ENCODE data around the gene SLC23A2.
"Not testable (repeated sequence)": the region's sequence is repeated elsewhere in the genome, so short reads cannot be mapped to it uniquely, and the experiment has no call there.

SLC23A2 gene

DNA sequence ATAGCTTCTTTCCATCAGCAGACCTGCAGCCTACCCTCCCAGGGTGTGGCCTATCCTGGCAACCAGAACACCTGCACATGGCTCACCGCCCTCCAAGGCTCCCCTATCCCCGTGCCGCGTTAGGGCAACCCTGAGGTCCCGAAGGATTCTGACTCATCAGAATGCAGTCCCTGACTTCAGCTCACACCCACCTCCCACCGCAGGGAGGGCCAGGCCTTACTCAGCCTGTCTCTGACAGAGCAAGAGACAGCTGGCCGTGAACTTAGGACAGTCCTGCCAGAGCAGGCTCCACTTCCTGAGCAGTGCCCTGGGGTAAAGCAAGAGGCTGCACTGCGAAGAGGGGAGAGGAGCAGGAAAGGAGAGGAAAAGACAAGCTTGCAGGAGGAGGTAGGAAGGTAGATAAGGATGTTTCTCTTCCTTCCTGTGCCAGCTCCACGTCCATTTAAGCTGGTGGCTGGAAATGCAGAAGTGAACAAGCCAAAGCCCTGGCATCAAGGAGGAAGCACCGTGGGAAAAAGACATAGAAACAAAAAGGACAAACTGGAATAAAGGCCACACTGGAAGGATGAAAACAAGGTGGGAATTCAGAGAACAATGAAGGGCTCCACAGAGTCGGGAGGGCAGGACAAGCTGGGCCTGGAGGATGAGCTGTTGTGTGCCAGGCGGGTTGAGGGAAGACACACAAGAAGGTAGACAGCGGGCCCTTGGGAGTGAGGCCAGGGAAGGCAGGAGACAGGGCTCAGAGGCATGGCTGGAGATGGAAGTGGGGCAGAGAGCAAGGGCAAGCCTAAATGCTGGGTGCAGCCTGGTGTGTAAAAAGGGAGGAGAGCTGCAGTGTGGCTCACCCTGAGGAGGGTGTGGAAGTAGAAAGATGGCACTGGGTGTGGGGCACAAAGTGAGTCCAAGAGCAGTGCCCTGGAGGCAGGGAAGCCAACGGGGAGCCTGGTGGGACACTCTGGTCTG lies 102.7 kb downstream of the SLC23A2 start:
- DNase-seq: no peak

DNA sequence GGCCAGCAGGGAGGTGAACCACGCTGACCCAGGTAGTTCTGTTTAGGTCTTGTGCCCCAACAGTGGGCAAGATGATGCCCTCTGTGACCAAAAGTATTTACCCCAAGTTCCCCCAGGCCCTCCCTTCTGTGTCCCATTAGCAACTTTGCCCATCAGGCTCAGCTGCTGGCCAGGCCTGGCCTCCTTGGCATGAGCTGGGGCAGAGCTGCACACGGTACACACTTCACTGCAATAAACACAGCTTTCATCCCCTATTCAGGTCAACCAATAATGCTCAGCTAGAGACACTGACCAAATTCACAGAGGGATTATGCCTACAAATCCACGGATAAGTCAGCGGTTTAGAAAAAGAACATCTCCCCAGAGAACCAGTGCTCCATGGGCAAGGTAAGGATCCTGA lies 103.7 kb downstream of the SLC23A2 start:
- no peak for DNase-seq

DNA sequence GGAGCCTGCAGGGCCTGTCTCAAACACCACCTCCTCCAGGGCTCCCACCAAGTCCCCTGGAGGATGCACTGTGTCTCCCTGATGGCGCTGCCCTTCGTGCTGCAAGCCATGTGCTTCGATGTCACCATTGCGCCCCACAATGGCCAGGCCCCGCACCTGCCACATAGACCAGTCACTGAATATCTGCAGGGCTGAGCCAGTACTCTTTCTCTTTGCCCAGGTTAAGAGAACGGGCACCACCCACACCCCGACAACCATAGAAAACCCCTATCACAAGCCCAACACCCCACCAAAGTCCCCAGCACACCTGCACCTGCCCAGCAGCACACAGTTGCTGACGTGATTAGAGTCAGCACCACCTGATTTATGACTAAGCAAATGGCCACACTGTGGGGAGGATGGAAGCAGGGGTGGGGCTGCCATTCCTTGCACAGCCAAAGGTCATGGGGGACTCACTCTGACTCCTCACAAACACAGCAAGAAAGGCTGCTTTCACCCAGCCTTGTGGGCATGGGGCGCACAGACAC lies 104.3 kb downstream of the SLC23A2 start:
- DNase-seq: no peak

DNA sequence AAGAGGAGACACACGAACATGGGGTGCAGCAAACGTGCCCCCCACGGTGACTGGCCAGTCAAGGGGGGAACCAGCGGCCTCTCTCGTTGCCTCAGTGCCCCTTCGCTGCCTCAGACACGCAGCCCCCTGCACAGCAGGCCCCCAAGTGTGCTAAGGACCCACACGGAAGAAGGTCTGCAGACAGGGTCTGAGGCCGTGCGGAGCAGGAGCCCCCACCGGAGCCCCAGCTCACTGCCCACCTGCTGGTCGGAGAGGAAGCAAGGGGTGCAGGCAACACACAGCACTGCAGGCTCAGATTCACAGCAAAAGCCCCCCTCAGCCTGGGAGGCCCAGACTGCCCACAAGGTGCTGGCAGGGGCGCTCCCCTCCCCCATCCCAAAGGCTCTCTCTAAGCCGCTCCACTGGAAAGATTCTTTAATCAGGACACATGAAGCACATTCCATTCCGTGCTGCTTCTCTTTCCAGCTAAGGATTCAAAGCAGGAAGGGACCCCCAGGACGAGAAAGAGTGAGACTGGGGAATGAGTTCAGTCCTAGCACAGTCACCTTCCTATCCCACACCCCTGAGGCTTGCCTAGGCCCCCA lies 105.1 kb downstream of the SLC23A2 start:
- DNase-seq: no peak

DNA sequence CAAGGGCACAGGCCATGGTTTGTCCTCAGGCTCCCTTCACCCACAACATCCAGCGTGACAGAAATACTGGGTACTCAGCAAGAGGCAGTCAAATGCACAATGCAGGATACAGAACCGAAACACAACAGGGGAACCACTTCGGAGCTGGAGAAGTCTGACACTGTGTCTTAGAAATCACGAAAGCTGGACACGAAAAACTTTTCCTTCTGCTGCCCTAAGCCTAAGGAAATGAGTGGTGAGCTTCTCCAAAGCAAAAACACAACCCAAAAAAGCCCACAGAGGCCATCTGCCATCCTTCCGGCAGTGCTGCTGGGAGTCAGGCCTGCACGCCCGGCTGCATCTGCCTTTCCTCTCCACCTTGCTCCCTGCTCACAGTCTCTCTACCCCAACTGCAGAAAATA lies 106.3 kb downstream of the SLC23A2 start:
- DNase-seq: no peak

DNA sequence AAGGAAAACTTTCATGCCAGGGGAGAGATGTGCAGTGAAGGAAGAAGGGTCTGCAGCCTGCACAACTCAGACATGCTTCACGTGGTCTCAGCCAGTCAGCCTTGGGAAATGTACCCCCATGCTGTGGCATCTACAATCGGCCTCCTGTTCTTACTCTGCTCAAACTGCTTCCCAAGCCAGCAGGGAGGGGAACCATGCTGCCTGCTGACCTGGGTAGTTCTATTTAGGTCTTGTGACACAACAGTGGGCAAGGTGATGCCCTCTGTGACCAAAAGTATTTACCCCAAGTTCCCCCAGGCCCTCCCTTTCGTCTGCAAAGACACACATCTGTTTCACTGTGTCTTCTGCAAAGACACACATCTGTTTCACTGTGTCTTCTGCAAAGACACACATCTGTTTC lies 106.9 kb downstream of the SLC23A2 start:
- DNase-seq: no peak

DNA sequence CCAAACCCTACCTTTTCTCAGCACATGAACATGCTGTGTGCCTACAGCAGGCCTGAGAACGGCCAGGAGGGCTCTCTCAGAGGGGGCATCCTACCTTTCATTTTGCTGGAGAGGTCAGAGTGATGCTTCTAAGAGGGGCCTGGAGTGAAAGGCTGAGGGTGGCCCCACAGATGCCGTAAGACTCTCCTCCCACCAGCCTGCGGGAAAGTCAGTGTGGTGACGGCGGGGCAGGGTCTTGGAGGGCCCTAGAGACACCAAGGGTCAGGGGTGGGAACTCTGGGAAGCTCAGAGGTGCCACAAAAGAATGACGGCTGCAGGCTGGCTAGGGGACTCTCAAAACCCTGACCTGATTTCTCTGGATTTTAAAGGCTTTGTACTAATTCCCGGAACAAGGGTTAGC lies 107.6 kb downstream of the SLC23A2 start:
- no peak for DNase-seq

DNA sequence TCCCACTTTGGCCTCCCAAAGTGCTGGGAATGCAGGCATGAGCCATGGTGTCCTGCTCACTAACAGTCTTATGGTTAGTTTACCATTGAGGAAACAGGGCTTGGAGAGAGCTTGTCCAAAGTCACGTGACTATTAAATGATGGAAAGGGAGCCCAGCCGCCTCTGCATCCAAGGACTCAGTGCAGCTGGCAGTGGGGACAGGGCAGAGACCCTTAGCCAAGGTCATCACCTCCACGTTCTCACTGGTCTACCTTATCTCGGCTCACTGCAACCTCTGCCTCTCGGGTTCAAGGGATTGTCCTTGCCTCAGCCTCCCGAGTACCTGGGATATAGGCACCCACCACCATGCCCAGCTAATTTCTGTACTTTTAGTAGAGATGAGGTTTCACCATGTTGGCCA lies 109.3 kb downstream of the SLC23A2 start:
- no peak for DNase-seq

DNA sequence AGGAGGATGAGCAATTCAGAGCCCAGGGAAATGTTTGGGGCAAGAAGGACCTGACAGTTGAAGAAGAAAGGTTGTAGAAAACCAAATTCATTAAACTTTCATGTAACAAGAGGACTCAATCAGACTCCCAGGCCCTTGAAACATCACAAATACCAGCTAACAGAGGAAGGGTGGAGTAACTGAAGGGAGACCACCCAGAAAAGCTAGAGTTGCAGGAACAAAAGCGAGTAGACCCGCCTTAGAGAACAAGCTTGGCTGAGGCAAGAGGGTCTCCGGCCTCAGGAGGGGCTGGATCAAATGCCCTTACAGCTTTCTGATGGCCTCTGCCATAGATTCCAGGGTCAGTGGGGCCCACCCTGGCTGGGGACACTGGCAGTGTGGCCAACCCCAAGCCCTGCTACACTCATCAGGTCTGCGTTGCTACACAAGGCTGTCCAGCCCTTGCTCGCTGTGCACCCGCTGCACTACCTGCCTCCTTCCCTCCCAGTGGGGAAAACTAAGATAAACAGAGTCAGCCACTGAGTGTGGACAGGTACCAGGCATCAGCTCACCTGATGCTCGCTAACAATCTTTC lies 110.0 kb downstream of the SLC23A2 start:
- DNase-seq: no peak

DNA sequence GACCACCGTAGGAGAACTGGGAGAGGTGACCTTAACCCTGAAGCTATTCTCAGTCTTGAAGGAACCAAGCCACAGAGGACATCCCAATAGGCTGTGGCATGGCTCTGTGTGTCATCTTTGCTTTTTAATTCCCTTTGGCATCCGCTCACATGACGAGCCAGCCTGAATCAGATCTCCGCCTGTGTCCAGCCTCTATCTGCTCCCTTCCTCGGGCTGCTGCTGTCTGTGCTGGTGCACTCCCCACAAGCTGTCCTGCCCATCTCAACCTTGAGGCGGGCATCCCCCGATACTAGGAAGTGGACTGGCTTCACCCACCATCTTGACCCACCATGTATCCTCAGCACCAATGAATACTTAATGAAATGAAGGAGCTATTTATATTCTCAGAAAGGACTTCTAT lies 111.9 kb downstream of the SLC23A2 start:
- no peak for DNase-seq

DNA sequence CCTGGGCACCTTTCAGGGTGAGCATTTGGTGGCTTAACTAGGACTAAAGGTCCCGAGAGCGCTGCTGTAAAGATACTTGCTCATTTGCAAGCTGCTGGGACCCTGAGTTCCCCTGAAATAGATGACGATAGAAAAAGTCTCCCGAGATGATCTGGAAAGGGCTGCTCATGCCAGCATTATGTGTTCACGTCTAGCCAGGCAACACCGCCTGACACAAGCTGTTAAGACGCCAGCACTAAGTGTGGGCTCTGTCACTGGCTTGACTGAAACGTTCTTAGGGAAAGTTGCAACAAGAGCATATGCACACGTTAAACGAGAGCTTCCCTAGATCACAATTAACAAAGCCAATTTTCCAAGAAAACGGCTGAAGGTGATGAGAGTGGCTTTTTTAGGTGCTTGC lies 113.7 kb downstream of the SLC23A2 start:
- DNase-seq: no peak

DNA sequence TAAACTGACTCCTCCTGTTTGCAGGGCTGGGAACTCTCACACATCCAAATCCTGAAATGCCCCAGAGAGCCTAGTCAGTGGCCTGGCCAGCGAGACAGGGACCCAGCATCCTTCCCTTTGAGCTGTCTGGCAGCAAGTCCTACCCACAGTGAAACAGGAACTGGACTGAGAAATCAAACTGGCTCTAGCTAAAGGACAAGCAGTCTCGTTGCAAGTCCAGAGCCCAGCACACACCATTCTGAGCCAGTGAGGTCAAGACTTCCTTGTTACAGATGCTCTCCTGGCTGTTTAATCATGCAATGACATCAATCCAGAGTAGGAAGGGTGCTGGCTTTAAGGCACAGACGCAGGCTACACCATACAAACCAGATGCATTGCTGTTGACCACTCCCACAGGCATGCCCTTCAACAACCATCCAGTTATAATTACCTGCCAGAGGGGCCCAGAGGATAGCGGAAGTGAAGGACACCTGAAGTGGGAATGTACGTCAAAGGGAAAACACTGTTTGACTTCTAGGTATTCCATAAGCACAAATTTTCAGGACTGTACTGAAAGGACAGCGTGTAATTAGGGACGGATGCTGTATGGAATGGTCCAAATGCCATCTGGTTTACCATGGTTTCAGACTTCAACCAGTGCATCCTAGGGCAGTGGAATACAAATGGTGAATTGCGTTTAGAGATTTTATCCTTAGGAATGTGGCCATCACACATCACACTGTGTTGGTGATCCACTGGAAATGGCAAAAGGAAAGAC lies 114.4 kb downstream of the SLC23A2 start:
- no peak for DNase-seq

DNA sequence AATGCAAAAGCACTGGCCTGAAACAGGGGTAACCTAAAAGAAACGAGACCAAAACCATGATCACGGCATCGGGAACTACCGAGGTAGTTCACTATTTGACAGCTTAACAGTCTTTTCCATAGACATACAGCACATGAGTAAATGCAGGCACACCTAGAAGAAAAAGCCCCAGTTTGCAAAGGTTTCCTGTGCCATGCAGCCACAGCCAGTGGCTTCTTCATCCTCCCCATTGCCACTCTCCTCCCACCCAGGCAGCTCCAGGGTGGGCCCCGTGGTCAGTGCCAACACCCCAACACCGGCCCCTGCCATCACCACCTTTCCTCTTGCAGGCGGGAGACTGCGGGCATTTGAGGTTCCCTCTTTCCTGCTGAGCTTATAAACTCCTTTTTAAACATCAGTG lies 115.4 kb downstream of the SLC23A2 start:
- no peak for DNase-seq

DNA sequence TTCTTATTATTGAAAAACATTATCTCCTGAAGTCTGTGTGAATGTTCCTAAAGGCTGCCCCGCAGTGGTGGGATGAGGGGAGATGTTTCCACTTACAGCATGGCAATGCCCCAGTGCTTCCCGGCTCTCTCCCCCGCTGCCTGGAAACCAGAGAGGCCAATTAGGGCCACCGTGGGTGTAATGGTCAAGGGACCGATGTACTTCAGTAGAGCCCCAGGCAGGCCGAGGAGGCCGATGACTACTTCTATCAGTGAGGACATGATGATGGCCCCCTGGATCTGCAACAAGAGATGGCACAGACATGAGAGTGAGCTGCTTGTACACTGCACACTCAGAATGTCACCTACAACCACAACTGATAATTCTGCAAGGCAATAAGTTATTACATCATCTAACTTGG lies 117.8 kb downstream of the SLC23A2 start:
- no peak for DNase-seq

DNA sequence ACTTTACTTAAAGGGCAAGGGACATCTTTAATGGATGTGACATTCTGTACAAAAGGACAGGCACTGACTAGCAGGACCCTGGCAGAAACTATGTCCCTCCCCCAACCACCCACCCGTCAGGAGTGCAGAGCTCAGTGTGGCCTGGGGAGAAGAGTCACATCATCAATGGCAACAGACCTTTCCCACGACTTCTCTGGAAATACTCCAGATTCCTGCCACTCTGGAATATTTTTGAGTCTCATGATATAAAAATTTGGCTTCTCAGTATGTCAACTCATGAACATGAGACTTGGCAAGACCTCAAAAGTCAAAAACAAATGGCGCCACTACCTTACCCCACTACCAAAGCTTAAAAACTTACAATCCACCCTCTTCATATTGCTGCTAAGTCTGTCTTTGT lies 118.3 kb downstream of the SLC23A2 start:
- no peak for DNase-seq

DNA sequence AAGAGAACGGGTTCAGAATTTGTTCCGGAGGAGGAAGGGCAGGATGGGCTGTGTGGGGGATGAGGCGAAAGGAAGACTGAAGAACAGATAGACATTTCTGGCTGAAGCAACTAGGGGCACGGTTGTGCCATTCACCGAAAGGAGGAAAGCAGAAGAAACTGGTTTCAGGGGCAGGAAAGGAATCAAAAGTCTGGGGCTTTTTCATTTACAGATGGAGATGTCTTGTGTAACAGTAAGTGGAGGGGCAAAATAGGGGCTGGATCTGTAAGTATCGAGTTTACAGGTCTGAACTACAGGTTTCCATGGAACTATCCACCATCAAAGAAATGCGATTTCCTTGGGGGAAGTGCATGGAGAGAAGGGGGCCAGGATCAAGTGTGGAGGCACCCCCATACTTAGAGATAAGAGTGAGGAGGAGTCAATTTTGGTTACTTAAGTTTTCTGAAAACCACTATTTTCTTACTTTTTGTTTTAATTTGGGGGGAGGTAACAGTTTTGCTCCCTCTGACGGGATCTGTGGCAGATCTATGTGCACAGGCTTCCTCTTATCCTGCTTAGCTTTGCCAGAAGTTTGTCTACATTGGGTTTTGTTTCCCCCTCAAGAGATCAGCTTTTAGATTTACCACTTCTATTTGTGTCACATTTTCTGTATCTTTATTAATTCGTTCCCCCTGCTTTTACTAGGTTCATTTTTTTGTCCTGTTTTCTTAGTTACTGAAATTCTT lies 120.1 kb downstream of the SLC23A2 start:
- DNase-seq: no peak

DNA sequence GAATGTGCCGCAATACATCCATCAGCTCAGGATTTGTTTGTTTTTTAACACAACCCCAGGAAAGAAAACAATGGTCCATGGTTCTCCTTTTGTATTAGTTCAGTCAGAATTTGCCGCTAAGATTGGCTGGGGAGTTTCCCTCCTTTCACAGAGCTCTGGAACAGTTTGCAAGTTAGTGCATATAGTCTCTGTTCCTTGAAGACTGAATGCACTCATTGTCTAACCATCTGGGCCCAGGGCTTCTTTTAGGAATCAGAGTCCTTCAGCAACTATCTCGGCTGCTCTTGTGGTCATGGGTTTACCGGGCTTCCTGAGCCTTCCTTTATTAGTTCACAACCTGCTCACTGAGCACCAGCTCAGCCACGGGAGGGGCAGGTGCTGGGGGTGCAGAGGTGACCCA lies 121.3 kb downstream of the SLC23A2 start:
- no peak for DNase-seq

DNA sequence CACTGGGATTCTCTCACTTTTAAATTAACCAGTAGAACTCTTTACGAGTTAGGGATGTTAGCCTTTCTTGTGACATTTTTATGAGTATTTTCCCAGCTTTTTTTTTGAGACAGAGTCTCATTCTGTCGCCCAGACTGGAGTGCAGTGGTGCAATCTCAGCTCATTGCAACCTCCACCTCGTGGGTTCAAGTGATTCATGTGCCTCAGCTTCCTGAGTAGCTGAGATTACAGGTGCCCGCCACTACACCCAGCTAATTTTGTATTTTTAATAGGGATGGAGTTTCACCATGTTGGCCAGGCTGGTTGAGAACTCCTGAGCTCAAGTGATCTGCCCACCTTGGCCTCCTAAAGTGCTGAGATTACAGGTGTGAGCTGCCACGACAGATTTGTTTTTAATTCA lies 123.2 kb downstream of the SLC23A2 start:
- not testable (repeated sequence) for DNase-seq

DNA sequence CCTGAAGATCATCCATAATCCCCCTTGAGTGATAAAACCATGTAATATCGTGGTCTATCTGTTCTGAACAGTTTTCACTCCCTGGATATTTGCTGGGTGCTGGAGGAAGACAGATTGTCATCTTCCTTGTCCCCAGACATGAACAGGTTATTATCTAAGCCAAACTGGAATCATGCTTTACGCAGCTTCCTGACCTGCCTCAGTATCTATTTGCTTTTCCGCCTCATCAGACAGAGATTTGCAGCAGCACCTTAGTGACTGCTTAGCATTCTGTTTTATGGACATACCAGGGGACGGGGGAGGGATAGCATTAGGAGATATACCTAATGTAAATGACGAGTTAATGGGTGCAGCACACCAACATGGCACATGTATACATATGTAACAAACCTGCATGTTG lies 124.6 kb downstream of the SLC23A2 start:
- no peak for DNase-seq

DNA sequence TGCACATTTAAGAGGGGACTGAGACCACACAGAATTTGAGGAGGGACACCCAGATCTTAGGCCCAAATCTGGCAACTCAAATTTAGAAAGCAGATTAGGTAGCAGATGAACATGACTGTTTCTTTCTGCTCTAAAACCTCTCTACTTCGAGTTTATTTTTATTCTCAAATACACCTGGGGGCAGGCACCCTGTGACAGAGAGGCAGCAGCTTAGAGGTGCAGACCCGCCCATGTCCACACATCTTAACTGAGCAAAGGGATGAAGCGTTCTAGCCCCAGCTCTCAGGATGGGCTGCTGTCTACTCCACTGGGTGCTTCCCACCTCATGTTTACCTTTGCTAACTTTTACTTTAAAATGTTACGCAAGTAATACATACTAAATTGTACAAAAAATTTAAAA lies 125.0 kb downstream of the SLC23A2 start:
- DNase-seq: no peak

DNA sequence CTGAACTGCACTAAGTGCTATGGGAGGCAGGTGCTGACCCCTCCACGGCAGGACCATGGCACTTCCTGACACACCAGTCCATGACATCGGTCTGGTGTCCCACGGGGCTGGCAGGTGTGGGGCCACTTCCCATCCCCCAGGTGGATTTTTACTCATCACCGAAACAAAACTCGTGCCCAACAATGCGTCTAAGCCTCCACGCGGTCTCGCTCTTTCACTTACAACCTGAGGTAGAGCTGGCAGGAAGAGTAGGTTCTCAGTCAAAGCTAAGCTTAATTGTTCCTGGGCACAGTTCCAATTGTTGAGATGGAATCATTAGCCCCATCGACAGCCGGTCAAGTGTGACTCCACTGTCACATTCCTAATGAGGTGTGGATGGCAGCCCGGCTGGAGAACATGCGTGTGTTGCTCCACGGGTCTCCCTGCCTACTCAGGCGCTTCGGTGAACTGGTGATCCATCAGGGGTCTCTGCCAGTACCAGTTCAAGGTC lies 125.7 kb downstream of the SLC23A2 start:
- DNase-seq: no peak

DNA sequence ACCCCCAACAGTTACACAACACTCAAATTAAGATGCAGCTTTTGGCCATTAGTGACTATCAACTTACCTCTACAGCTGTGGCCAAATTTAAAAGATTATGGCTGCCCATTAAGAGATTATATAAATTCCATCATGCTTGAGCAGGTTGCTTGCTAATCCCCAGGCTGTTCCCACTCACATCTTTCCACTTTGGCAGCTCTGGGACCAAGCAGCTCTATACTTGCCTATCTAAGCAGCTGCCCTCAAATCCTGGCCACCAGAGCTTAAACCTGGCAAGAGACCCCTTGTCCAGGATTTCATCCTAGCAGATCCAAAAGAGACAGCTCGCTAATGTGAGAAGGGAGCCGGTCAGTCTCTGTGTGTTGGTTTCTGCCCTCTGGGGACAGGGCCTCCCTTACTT lies 127.9 kb downstream of the SLC23A2 start:
- no peak for DNase-seq

Measured in effector CD4-positive, alpha-beta T cell (primary cell).